GM12878 (cell line): ENCODE results near the gene GGT7. TPM values are rescaled to one million over a fixed set of nuclear protein-coding genes. Genes with fewer than 3 reads are reported as not detected.

Experiments
- CBFB ChIP-seq: IDR thresholded peaks from 2 replicates; pipeline ENCODE4 v1.6.1; 2016; ENCODE audit warnings: antibody characterized with exemption, low read depth
- CHD1 ChIP-seq: IDR thresholded peaks from 2 replicates; pipeline ENCODE4 v1.6.1; 2012; ENCODE audit warnings: low read depth, low read length, improper control_type of control experiment
- FOS ChIP-seq: IDR thresholded peaks from 3 replicates; pipeline ENCODE4 v1.6.1; 2011; ENCODE audit warnings: borderline replicate concordance; ENCODE audit not compliant: insufficient read length; ENCODE audit errors: extremely low read depth
- HCFC1 ChIP-seq: fragments of 150-350 bp; IDR thresholded peaks from 2 replicates; pipeline ENCODE4 v1.6.1; 2014; ENCODE audit warnings: low read length
- HSF1 ChIP-seq: fragments of 150-350 bp; IDR thresholded peaks from 2 replicates; pipeline ENCODE4 v1.6.1; 2014; ENCODE audit warnings: mild to moderate bottlenecking, low read depth, low read length
- MAX ChIP-seq: IDR thresholded peaks from 2 replicates; pipeline ENCODE4 v1.6.1; 2012; ENCODE audit warnings: low read depth, low read length, improper control_type of control experiment
- MTA2 ChIP-seq: fragments of 450-650 bp; IDR thresholded peaks from 2 replicates; pipeline ENCODE4 v1.6.1; 2016; ENCODE audit warnings: low read depth, mild to moderate bottlenecking, moderate library complexity
- NR2F1 ChIP-seq: fragments of 450-650 bp; conservative IDR thresholded peaks from 2 replicates; pipeline ENCODE4 v1.6.1; 2017; ENCODE audit warnings: mild to moderate bottlenecking
- POLR2A ChIP-seq: IDR thresholded peaks from 2 replicates; pipeline ENCODE4 v1.6.1; 2011; ENCODE audit warnings: low read depth, mild to moderate bottlenecking, low read length
- RAD51 ChIP-seq: fragments of 450-650 bp; IDR thresholded peaks from 2 replicates; pipeline ENCODE4 v1.6.1; 2016; ENCODE audit warnings: moderate library complexity, mild to moderate bottlenecking, inconsistent platforms
- RFX5 ChIP-seq: IDR thresholded peaks from 2 replicates; pipeline ENCODE4 v1.6.1; 2011; ENCODE audit warnings: low read depth, low read length, improper control_type of control experiment
- SKIL ChIP-seq: fragments of 450-650 bp; IDR thresholded peaks from 2 replicates; pipeline ENCODE4 v1.6.1; 2017; ENCODE audit warnings: mild to moderate bottlenecking, low read depth, inconsistent platforms; ENCODE audit not compliant: poor library complexity, severe bottlenecking
- SMAD1 ChIP-seq: fragments of 450-650 bp; IDR thresholded peaks from 2 replicates; pipeline ENCODE4 v1.6.1; 2018; ENCODE audit warnings: mild to moderate bottlenecking, low read depth; ENCODE audit not compliant: partially characterized antibody
- SP1 ChIP-seq: IDR thresholded peaks from one replicate; pipeline ENCODE4 v1.6.1; 2011; ENCODE audit warnings: low read depth, low read length
- ZNF384 ChIP-seq: IDR thresholded peaks from 2 replicates; pipeline ENCODE4 v1.6.1; 2012; ENCODE audit warnings: low read depth, mild to moderate bottlenecking, low read length, improper control_type of control experiment, borderline replicate concordance
- ZNF622 ChIP-seq: fragments of 450-650 bp; IDR thresholded peaks from 2 replicates; pipeline ENCODE4 v1.6.1; 2017; ENCODE audit warnings: mild to moderate bottlenecking, inconsistent platforms
- ZNF687 ChIP-seq: fragments of 450-650 bp; IDR thresholded peaks from 2 replicates; pipeline ENCODE4 v1.6.1; 2017; ENCODE audit warnings: mild to moderate bottlenecking, moderate library complexity
- polyA plus RNA-seq, 11 experiments: library from polyadenylated mRNA; depleted of rRNA in 4 of 11; unstranded in 6 of 11; stranded (reverse) in 5 of 11; fragments of >200 nt; fragmentation: Nextera tagmentation in 4 of 11; fragmentation: Illumina TruSeq in 1 of 11; extraction: Ambion mirVana in 4 of 11; extraction: Trizol in 1 of 11; gene quantifications; 1 replicate in 1 of 11; 2 replicates in 10 of 11; pipeline versions ENCODE4 v1.2.1 to v1.2.3, GENCODE V29; 2011 to 2016; ENCODE audit warnings: inconsistent platforms in 2 of 11, missing spikeins in 2 of 11, low read depth in 1 of 11
- total RNA-seq, 4 experiments: library from RNA; depleted of rRNA in 3 of 4; stranded (reverse); fragments of >200 nt in 3 of 4; fragmentation: Illumina TruSeq in 1 of 4; extraction: Trizol in 1 of 4; gene quantifications; 2 replicates each; pipeline versions ENCODE4 v1.2.1 to v1.2.3, GENCODE V29; 2013 to 2021
- TF ChIP-seq, protein P1 (sequence below): fragments of 450-650 bp; formaldehyde crosslinking; IDR thresholded peaks from 2 replicates; pipeline ENCODE4 v1.4.0; 2020; ENCODE audit warnings: mild to moderate bottlenecking, moderate library complexity

Gene GGT7
- total and polyA plus RNA-seq, 10 of the 15 experiments (the other 5 are each of a cell fraction or from before 2014, with no cell fraction given): 0.02 to 14.7 (median 5.3) TPM

- TF ChIP-seq SKIL (no peak), RFX5 (no peak), NR2F1 (peak; percentile 55; the same call in 1 of the 2 replicates), CHD1 (no peak), MTA2 (no peak), ZNF384 (no peak), SP1 (no peak), ZNF622 (no peak), POLR2A (peak; percentile 78; the same call in 1 of the 2 replicates), SMAD1 (no peak), HCFC1 (no peak), HSF1 (no peak), CBFB (no peak), MAX (no peak), FOS (no peak), RAD51 (no peak), ZNF687 (no peak; the same call in 1 of the 2 replicates)
- TF ChIP-seq, protein P1, sequence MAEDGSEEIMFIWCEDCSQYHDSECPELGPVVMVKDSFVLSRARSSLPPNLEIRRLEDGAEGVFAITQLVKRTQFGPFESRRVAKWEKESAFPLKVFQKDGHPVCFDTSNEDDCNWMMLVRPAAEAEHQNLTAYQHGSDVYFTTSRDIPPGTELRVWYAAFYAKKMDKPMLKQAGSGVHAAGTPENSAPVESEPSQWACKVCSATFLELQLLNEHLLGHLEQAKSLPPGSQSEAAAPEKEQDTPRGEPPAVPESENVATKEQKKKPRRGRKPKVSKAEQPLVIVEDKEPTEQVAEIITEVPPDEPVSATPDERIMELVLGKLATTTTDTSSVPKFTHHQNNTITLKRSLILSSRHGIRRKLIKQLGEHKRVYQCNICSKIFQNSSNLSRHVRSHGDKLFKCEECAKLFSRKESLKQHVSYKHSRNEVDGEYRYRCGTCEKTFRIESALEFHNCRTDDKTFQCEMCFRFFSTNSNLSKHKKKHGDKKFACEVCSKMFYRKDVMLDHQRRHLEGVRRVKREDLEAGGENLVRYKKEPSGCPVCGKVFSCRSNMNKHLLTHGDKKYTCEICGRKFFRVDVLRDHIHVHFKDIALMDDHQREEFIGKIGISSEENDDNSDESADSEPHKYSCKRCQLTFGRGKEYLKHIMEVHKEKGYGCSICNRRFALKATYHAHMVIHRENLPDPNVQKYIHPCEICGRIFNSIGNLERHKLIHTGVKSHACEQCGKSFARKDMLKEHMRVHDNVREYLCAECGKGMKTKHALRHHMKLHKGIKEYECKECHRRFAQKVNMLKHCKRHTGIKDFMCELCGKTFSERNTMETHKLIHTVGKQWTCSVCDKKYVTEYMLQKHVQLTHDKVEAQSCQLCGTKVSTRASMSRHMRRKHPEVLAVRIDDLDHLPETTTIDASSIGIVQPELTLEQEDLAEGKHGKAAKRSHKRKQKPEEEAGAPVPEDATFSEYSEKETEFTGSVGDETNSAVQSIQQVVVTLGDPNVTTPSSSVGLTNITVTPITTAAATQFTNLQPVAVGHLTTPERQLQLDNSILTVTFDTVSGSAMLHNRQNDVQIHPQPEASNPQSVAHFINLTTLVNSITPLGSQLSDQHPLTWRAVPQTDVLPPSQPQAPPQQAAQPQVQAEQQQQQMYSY (CRISPR knock-in tag): no peak
Observed at GRCh38 chr20:34824806-34825529, 47.7 kb downstream of the GGT7 start (continued).
